ACC112 (cell line): ENCODE results near the gene RPS6KA5.
"Not testable (repeated sequence)": the region's sequence is repeated elsewhere in the genome, so short reads cannot be mapped to it uniquely, and the experiment has no call there.

Experiments
- H2AFZ ChIP-seq: fragments of 200-600 bp; sonication (generic); one replicate; pipeline ENCODE4 v1.6.0; 2017; ENCODE audit warnings: antibody characterized with exemption, low read length; ENCODE audit not compliant: unreplicated experiment
- H3K27ac ChIP-seq: fragments of 200-600 bp; sonication (generic); 2 replicates; pipeline ENCODE4 v1.5.1; 2014; ENCODE audit warnings: low read depth, mild to moderate bottlenecking, antibody characterized with exemption, low read length, moderate library complexity
- H3K27me3 ChIP-seq: fragments of 200-600 bp; sonication (generic); 2 replicates; pipeline ENCODE4 v1.6.1; 2014; ENCODE audit warnings: mild to moderate bottlenecking, antibody characterized with exemption, low read length, moderate library complexity, mixed read lengths; ENCODE audit not compliant: insufficient read depth
- H3K36me3 ChIP-seq: fragments of 200-600 bp; sonication (generic); 2 replicates; pipeline ENCODE4 v1.6.1; 2016; ENCODE audit warnings: mild to moderate bottlenecking, antibody characterized with exemption, low read length, moderate library complexity, mixed read lengths; ENCODE audit not compliant: insufficient read depth
- H3K4me1 ChIP-seq: fragments of 200-600 bp; sonication (generic); one replicate; pipeline ENCODE4 v1.6.1; 2016; ENCODE audit warnings: low read length, mixed read lengths; ENCODE audit not compliant: insufficient read depth, unreplicated experiment, control insufficient read depth
- H3K4me3 ChIP-seq: fragments of 200-600 bp; sonication (generic); 2 replicates; pipeline ENCODE4 v1.5.1; 2014; ENCODE audit warnings: mild to moderate bottlenecking, low read depth, low read length
- H3K79me2 ChIP-seq: fragments of 200-600 bp; sonication (generic); one replicate; pipeline ENCODE4 v1.6.0; 2016; ENCODE audit warnings: low read length; ENCODE audit not compliant: control insufficient read depth, unreplicated experiment, insufficient read depth

Gene RPS6KA5

DNA sequence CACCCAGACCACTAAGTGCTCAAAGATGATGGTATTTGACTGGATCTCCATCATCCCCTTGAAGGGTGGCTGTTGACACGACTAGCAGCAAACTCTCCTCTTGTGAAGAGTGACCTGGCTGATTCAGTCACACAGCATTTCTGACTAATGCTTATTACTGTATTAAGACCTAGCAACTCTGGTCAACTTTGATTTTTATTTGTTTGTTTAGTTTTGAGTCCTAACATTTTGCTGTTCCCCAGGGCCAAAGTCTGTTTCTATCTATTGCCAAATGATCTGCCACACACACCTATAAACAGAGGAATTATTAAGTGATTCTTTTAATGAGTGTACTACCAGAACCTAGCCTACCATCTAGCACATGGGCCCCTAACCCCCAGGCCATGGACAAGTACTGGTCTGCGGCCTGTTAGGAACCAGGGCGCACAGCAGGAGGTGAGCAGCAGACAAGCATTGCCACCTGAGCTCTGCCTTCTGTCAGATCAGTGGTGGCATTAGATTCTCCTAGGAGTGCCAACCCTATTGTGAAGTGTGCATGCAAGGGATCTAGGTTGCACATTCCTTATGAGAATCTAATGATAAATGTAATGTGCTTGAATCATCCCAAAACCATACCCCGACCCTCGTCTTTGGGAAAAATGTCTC lies 120.0 kb downstream of the RPS6KA5 start:
- H3K36me3 ChIP-seq: no peaks in the 10 kb centered on the region
- H3K27ac ChIP-seq: no peak overlapping the region
- no peaks in the 10 kb centered on the region for H3K27me3 ChIP-seq
- H3K4me1 ChIP-seq: no peaks in the 10 kb centered on the region
- H2AFZ ChIP-seq: no peak overlapping the region
- H3K4me3 ChIP-seq: no peak overlapping the region
- no peaks in the 10 kb centered on the region for H3K79me2 ChIP-seq

DNA sequence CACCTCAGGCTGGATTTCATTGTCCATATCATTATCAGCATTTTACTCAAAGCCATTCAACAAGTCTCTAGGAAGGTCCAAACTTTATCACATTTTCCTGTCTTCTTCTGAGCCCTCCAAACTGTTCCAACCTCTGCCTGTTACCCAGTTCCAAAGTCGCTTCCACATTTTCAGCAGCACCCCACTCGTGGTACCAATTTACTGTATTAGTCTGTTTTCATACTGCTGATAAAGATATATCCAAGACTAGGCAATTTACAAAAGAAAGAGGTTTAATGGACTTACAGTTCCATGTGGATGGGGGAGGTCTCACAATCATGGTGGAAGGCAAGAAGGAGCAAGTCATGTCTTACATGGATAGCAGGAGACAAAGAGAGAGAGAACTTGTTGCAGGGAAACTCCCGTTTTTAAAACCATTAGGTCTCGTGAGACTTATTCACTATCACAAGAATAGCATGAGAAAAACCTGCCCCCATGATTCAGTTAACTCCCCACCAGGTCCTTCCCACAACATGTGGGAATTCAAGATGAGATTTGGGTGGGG lies 121.1 kb downstream of the RPS6KA5 start:
- not testable (repeated sequence) for H3K27ac ChIP-seq, H3K27me3 ChIP-seq, H2AFZ ChIP-seq, H3K79me2 ChIP-seq, H3K4me1 ChIP-seq, H3K36me3 ChIP-seq, H3K4me3 ChIP-seq

DNA sequence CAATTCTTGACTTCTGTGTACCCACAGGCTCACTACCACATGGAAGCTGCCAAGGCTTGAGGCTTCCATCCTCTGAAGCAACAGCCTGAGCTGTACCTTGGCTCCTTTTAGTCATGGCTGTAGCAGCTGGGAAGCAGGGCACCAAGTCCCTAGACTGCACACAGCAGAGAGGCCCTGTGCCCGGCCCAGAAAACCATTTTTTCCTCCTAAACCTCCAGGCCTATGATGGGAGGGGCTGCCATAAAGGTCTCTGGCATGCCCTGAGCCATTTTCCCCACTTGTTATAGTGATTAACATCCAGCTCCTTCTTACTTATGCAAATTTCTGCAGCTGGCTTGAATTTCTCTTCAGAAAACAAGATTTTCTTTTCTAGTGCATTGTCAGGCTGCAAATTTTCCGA lies 121.8 kb downstream of the RPS6KA5 start:
- H3K4me1 ChIP-seq: no peaks in the 10 kb centered on the region
- no peaks in the 10 kb centered on the region for H3K79me2 ChIP-seq
- no peak overlapping the region for H3K4me3 ChIP-seq
- no peak overlapping the region for H3K27ac ChIP-seq
- H3K27me3 ChIP-seq: peaks cover 3% of the 10 kb centered on the region; the same call in 1 of the 2 replicates
- H2AFZ ChIP-seq: no peak overlapping the region
- no peaks in the 10 kb centered on the region for H3K36me3 ChIP-seq

DNA sequence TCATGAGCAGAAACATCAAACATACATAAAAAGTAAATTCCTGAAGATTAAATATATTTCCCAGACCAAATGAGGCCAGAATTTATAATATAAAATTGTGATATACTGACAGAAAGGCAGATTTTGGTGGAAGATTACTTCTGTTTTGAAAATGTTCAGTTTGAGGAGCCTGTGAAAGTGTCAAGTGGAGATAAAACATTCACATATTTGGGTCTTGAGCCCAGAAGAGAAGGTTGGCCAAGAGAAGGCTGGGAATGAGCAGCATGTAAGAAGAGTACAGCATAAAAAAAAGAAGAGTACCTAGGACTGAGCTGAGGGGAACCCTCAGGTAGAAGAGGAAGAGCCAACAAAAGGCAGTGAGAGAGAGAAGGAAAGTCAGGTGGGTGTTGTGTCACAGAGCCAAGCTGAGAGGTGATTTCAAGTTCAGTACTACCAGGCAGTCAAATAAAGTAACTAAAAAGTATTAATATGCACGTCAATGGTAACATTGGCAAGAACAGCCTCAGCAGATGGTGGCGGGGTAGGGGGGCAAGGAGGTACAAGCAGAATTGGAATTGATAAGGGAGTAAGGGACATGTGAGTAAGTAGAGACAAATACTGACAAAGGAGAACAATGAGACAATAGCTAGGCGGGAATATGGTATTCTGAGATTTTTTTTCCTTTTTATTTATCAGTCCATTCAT lies 123.5 kb downstream of the RPS6KA5 start:
- no peaks in the 10 kb centered on the region for H3K36me3 ChIP-seq

DNA sequence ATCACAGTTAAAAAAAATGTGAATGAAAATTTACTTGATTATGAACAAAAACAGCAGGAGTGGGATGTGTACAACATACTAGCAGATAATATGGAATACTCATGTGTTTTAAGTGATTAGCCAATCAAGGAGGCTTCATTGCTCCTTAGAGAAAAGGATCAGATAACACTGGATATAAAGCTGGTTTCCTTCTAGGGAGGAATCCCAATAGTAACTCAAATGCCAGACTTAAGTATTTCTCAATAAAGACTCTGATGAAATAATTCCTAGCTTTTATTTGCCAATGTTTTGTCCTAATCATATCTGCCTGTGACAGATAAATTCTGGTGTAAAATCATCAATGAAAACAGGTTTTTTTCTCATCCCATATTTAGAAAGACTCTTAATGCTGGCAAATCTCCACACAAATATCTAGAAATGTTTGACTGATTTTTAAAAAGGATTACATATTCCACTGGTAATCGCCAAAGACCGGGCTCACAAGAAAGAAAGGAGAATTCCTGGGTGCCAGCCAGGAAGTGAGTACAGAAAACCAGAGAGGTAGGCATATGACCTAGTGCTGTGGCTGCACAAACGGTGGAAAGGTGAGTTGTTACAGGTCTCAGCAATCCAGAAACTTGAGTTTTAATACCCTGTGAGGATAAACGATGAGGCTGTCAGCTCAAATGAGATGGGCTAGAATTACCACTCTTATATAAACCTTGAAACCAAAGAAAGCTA lies 135.7 kb downstream of the RPS6KA5 start:
- Histone ChIP-seq H3K4me1 (peaks cover 5% of the 10 kb centered on the region), H3K36me3 (no peaks in the 10 kb centered on the region), H3K27ac (no peak overlapping the region)

More for the DNA sequence above, 123.5 kb downstream of the RPS6KA5 start:
- no peak overlapping the region for H3K27ac ChIP-seq
- H3K27me3 ChIP-seq: peaks cover 6% of the 10 kb centered on the region; the same call in 1 of the 2 replicates
- no peaks in the 10 kb centered on the region for H3K79me2 ChIP-seq
- H3K4me1 ChIP-seq: no peaks in the 10 kb centered on the region
- H2AFZ ChIP-seq: no peak overlapping the region
- H3K4me3 ChIP-seq: no peak overlapping the region

DNA sequence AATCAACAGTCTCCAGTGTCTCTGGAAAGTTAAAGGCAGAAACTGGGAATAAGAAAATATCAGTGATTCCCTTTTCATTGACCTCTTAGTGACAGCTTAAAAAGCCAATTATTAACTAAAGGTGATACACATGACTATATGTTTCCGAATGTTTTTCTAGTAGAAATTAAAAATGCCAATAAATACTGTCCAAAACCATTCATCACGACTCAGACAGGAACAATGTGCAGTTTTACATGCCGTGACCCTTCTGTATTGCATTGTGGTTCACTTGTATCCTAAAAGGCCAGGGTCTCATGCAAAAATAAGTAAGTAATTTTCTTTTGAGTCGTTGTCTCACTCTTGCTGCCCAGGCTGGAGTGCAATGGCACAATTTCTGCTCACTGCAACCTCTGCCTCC lies 138.3 kb downstream of the RPS6KA5 start:
- no peak overlapping the region for H3K4me3 ChIP-seq
- H3K4me1 ChIP-seq: peaks cover 5% of the 10 kb centered on the region
- no peaks in the 10 kb centered on the region for H3K27me3 ChIP-seq
- H2AFZ ChIP-seq: no peak overlapping the region
- H3K36me3 ChIP-seq: no peaks in the 10 kb centered on the region
- H3K27ac ChIP-seq: no peak overlapping the region
- no peaks in the 10 kb centered on the region for H3K79me2 ChIP-seq

More for the DNA sequence above, 135.7 kb downstream of the RPS6KA5 start:
- Histone ChIP-seq H3K27me3 (no peaks in the 10 kb centered on the region), H3K79me2 (no peaks in the 10 kb centered on the region), H2AFZ (no peak overlapping the region), H3K4me3 (no peak overlapping the region)

DNA sequence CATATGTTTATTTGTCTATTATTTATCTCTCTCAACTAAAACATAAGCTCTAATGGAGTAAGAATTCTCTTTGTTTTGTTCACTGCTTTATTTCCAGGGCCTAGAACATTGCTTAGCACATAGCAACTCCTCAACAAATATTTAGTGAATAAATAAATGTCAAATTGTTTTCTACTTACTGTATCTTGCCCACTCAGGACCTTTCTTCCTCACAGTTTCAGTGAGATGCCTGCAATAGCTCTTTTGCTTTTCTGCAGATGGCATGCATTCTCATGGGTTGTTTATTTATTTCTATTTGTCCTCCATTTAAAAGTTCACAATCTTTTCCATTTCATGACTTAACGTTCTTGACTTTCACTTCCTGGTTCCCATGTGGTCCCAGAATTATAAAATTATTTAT lies 149.3 kb downstream of the RPS6KA5 start:
- H3K27me3 ChIP-seq: no peaks in the 10 kb centered on the region
- H3K79me2 ChIP-seq: no peaks in the 10 kb centered on the region
- H2AFZ ChIP-seq: peak overlapping the region; percentile 39
- no peaks in the 10 kb centered on the region for H3K36me3 ChIP-seq
- peaks cover 5% of the 10 kb centered on the region for H3K4me1 ChIP-seq
- no peak overlapping the region for H3K4me3 ChIP-seq
- no peak overlapping the region for H3K27ac ChIP-seq

DNA sequence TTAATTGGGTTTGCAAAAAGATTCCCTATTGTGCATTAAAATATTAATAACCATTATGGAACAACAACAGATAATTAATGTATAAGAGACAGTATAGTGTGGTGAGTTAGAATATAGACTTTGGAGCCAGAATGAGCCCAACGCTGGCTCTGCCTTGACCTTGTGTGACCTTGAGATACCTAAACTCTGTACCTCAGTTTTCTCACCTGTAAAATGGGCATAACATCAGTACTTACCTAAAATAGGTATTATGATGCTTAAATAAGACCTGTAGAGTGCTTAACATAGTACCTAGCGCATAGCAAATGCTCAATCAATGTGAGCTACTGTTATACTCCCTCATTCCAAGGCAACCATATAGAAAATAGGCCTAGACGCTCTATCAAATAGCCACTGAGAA lies 153.3 kb downstream of the RPS6KA5 start:
- H3K79me2 ChIP-seq: no peaks in the 10 kb centered on the region
- H2AFZ ChIP-seq: no peak overlapping the region
- H3K27me3 ChIP-seq: no peaks in the 10 kb centered on the region
- no peak overlapping the region for H3K27ac ChIP-seq
- H3K36me3 ChIP-seq: no peaks in the 10 kb centered on the region
- H3K4me3 ChIP-seq: no peak overlapping the region
- peaks cover 5% of the 10 kb centered on the region for H3K4me1 ChIP-seq

DNA sequence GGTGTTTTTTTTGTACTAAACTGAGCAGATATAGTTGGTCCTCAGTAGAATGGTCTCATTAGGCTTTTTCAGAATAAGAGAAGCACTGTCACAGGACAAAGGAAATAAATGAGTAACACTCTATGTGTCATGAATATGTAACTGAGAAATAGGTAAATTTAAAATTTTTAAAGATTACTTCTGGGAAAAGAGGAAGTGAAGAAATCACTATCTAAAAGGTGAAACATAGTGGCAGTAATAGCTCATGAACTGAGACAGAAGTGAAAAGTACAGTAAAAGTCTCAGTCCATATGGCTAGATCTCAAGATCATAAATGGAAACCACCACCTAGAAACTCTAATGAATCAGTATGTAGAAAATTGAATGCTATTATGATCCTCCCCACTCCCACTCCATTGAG lies 154.9 kb downstream of the RPS6KA5 start:
- Histone ChIP-seq H3K27me3 (no peaks in the 10 kb centered on the region), H2AFZ (no peak overlapping the region), H3K4me3 (no peak overlapping the region), H3K27ac (no peak overlapping the region), H3K4me1 (no peaks in the 10 kb centered on the region), H3K79me2 (no peaks in the 10 kb centered on the region), H3K36me3 (no peaks in the 10 kb centered on the region)

DNA sequence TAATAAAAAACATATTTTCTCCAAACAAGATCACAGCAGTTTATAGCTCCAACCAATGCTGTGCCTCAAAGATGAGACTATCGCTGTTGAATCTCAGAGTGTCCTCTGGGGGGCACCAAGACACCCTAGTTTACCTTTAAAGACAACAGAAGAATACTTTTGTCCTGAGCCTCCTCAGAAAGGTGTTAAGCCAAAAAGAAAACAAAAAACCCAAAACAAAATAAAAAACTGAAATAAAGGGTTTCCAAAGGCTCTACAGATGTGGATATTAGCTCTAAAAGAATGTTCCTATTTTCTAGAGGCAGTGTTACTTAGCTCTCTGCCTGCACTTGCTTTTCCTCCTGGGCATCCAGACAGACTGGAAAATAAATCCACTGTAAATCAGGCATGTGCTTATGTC lies 157.3 kb downstream of the RPS6KA5 start:
- no peak overlapping the region for H3K4me3 ChIP-seq
- H3K27ac ChIP-seq: no peak overlapping the region

More for the DNA sequence above, 157.3 kb downstream of the RPS6KA5 start:
- Histone ChIP-seq H3K27me3 (no peaks in the 10 kb centered on the region), H3K79me2 (no peaks in the 10 kb centered on the region), H3K36me3 (no peaks in the 10 kb centered on the region), H3K4me1 (no peaks in the 10 kb centered on the region), H2AFZ (no peak overlapping the region)
